Transverse colon (tissue), 4 donors: Measurements from ENCODE around the gene ANKRD44.

Experiments
- EP300 ChIP-seq: sonication (generic); formaldehyde crosslinking; IDR thresholded peaks from one replicate; pipeline ENCODE4 v1.6.1; 2017; ENCODE audit warnings: antibody characterized with exemption, low read depth
- POLR2A ChIP-seq: fragments of 450-650 bp; IDR thresholded peaks from one replicate; pipeline ENCODE4 v1.6.1; 2016; ENCODE audit warnings: antibody characterized with exemption, mild to moderate bottlenecking, moderate library complexity
- POLR2AphosphoS5 ChIP-seq, 3 donors: sonication (generic); formaldehyde crosslinking; IDR thresholded peaks; one replicate each; pipeline ENCODE4 v1.6.1; 2016; ENCODE audit warnings: antibody characterized with exemption in 3 of 3
- TF ChIP-seq, protein P1 (sequence below), 5 experiments: fragments of 200-600 bp in 3 of 5; fragments of 450-650 bp in 2 of 5; sonication (generic) in 3 of 5; IDR thresholded peaks; 1 replicate in 2 of 5; 2 replicates in 3 of 5; pipeline ENCODE4 v1.5.1; 2016 to 2017; ENCODE audit warnings: antibody characterized with exemption in 5 of 5, inconsistent platforms in 3 of 5, mild to moderate bottlenecking in 2 of 5, moderate library complexity in 1 of 5

DNA sequence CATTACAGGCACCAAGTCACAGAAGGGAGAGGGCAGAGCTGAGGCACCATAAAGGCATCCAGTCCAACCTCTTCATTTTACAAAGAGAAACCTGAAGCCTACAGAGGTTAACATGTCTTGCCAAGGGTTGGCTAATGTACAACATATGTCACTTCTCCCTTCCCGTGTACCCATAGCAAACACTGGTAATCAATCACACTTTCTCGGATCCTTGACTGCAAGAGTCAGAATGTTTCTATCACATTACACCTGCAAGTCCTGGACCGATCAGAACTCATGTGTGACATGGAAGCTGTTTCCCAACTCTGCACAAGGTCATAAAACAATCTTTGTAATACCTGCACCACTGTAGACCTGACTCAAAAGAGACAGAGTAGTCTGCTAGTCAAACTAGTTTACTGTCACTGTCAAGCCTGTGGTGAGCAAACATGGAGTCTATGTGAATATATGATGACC lies 6.0 kb downstream of the ANKRD44 start:
- TF ChIP-seq POLR2A: no peak
- TF ChIP-seq, protein P1, sequence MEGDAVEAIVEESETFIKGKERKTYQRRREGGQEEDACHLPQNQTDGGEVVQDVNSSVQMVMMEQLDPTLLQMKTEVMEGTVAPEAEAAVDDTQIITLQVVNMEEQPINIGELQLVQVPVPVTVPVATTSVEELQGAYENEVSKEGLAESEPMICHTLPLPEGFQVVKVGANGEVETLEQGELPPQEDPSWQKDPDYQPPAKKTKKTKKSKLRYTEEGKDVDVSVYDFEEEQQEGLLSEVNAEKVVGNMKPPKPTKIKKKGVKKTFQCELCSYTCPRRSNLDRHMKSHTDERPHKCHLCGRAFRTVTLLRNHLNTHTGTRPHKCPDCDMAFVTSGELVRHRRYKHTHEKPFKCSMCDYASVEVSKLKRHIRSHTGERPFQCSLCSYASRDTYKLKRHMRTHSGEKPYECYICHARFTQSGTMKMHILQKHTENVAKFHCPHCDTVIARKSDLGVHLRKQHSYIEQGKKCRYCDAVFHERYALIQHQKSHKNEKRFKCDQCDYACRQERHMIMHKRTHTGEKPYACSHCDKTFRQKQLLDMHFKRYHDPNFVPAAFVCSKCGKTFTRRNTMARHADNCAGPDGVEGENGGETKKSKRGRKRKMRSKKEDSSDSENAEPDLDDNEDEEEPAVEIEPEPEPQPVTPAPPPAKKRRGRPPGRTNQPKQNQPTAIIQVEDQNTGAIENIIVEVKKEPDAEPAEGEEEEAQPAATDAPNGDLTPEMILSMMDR (IDR thresholded peaks at IDR 0.05): no peak
- no peak for TF ChIP-seq EP300
- TF ChIP-seq POLR2AphosphoS5 (IDR thresholded peaks at IDR 0.05): no peak
